HepG2 (cell line): ENCODE measurements around the gene PHF3. TPM values are rescaled to one million over a fixed set of nuclear protein-coding genes. Genes with fewer than 3 reads are reported as not detected.

Source experiments
- ATAC-seq: fragments of 200-7000 bp; cut with Tn5 transposase; 3 replicates; pipeline ENCODE4 v1.9.1; 2020; ENCODE audit warnings: mild to moderate bottlenecking, moderate library complexity
- BruUV-seq: library from RNA; stranded (reverse); fragments of 400-500 nt; replicated peaks from 2 replicates; lab custom pipeline; 2021; lab: Mats Ljungman, UMichigan
- CTCF ChIA-PET: fragments of 300-600 bp; formaldehyde crosslinking; extraction: SDS; loops from one replicate; lab custom pipeline; 2021; ENCODE audit warnings: low total read pairs, inconsistent platforms, low intra/inter-chr PET ratio; lab: Yijun Ruan, JAX
- POLR2A ChIA-PET: fragments of 350-600 bp; sonication (Branson Sonifier 250); formaldehyde crosslinking; loops from one replicate; lab custom pipeline; 2020; ENCODE audit warnings: antibody characterized with exemption, inconsistent platforms; lab: Yijun Ruan, JAX
- DNase-seq: peaks from one replicate; pipeline ENCODE4 v3.0.0-alpha.2; 2015; ENCODE audit warnings: low spot score
- FAIRE-seq: peaks from 3 replicates; lab custom pipeline; 2011; peaks lifted over from hg19 to GRCh38; lab: Jason Lieb, UNC
- H2AFZ ChIP-seq: one replicate; pipeline ENCODE4 v1.6.1; 2011; ENCODE audit warnings: low read length, inconsistent platforms
- H3K27ac ChIP-seq: fragments of 300-600 bp; 3 replicates; pipeline ENCODE4 v1.8.0; 2011; ENCODE audit warnings: mixed run types, mild to moderate bottlenecking, mixed read lengths, low read length, inconsistent platforms; ENCODE audit not compliant: insufficient read depth; ENCODE audit errors: extremely low read length
- H3K27me3 ChIP-seq, 2 experiments: fragments of 200-600 bp in 1 of 2; 2 replicates in 1 of 2; 3 replicates in 1 of 2; pipeline versions ENCODE4 v1.6.0 to v1.8.0; 2011; ENCODE audit warnings: low read length in 2 of 2, mild to moderate bottlenecking in 2 of 2, moderate library complexity in 2 of 2, inconsistent platforms in 1 of 2; ENCODE audit not compliant: insufficient read depth in 2 of 2, control insufficient read depth in 1 of 2
- H3K36me3 ChIP-seq, 2 experiments: fragments of 200-600 bp in 1 of 2; replicated peaks in 1 of 2; 2 replicates in 1 of 2; 3 replicates in 1 of 2; pipeline versions ENCODE4 v1.5.1 to v1.8.0; 2011; ENCODE audit warnings: low read length in 2 of 2, inconsistent platforms in 1 of 2; ENCODE audit not compliant: insufficient read depth in 2 of 2, control insufficient read depth in 1 of 2
- H3K4me1 ChIP-seq: 2 replicates; pipeline ENCODE4 v1.5.1; 2012; ENCODE audit warnings: low read length, inconsistent platforms; ENCODE audit not compliant: insufficient read depth
- H3K4me2 ChIP-seq: 2 replicates; pipeline ENCODE4 v1.6.0; 2011; ENCODE audit warnings: low read depth, low read length, inconsistent platforms
- H3K4me3 ChIP-seq, 3 experiments: fragments of 200-600 bp in 1 of 3; sonication (generic), shearing (Covaris generic) in 1 of 3; replicated peaks in 1 of 3; 2 replicates each; pipeline ENCODE4 v1.5.1; 2011 to 2016; ENCODE audit warnings: low read length in 3 of 3, inconsistent platforms in 2 of 3, low read depth in 2 of 3, mild to moderate bottlenecking in 2 of 3, control low read depth in 1 of 3, mixed read lengths in 1 of 3; ENCODE audit not compliant: insufficient read depth in 1 of 3
- H3K79me2 ChIP-seq: one replicate; pipeline ENCODE4 v1.6.1; 2011; ENCODE audit warnings: low read length, inconsistent platforms; ENCODE audit not compliant: insufficient read depth
- H3K9ac ChIP-seq: 2 replicates; pipeline ENCODE4 v1.6.0; 2011; ENCODE audit warnings: mild to moderate bottlenecking, low read depth, low read length, inconsistent platforms; ENCODE audit not compliant: insufficient read depth
- H3K9me3 ChIP-seq: 2 replicates; pipeline ENCODE4 v1.5.1; 2012; ENCODE audit warnings: mild to moderate bottlenecking, low read length
- H4K20me1 ChIP-seq: 2 replicates; pipeline ENCODE4 v1.6.0; 2011; ENCODE audit warnings: inconsistent platforms, mild to moderate bottlenecking, low read length, moderate library complexity; ENCODE audit not compliant: insufficient read depth
- ETV5 ChIP-seq: IDR thresholded peaks from 2 replicates; pipeline ENCODE4 v1.6.1; 2018; ENCODE audit warnings: missing biosample characterization, missing genetic modification reagents, inconsistent platforms, borderline replicate concordance
- EZH2 ChIP-seq: conservative IDR thresholded peaks from 2 replicates; pipeline ENCODE4 v1.6.1; 2012; ENCODE audit warnings: mild to moderate bottlenecking, low read depth, low read length, moderate library complexity
- HNRNPLL ChIP-seq: fragments of 200-400 bp; formaldehyde crosslinking; IDR thresholded peaks from 2 replicates; pipeline ENCODE4 v1.6.1; 2017; ENCODE audit warnings: mild to moderate bottlenecking, low read depth, low read length; ENCODE audit not compliant: poor library complexity, severe bottlenecking
- MAFF ChIP-seq: IDR thresholded peaks from 2 replicates; pipeline ENCODE4 v1.6.1; 2011; ENCODE audit warnings: low read depth, low read length, improper control_type of control experiment
- MAFK ChIP-seq, 2 experiments: IDR thresholded peaks in 1 of 2; conservative IDR thresholded peaks in 1 of 2; 2 replicates each; pipeline ENCODE4 v1.6.1; 2011; ENCODE audit warnings: improper control_type of control experiment in 2 of 2, low read length in 2 of 2
- ZNF224 ChIP-seq: sonication (generic); formaldehyde crosslinking; IDR thresholded peaks from 2 replicates; pipeline ENCODE4 v1.5.0; 2020; ENCODE audit warnings: mild to moderate bottlenecking, missing genetic modification reagents
- ZNF225 ChIP-seq: sonication (generic); formaldehyde crosslinking; IDR thresholded peaks from 2 replicates; pipeline ENCODE4 v1.4.0; 2020; ENCODE audit warnings: mild to moderate bottlenecking, missing genetic modification reagents
- ZNF274 ChIP-seq: sonication (generic); formaldehyde crosslinking; IDR thresholded peaks from 2 replicates; pipeline ENCODE4 v1.5.1; 2020; ENCODE audit warnings: mild to moderate bottlenecking, missing genetic modification reagents
- ZNF607 ChIP-seq: sonication (generic); formaldehyde crosslinking; IDR thresholded peaks from 2 replicates; pipeline ENCODE4 v1.5.1; 2020; ENCODE audit warnings: missing genetic modification reagents, mild to moderate bottlenecking, borderline replicate concordance
- WGBS: methylation state at CpG from one replicate; pipeline ENCODE4 v1.1.6; 2017; ENCODE audit warnings: low lambda C conversion rate; 5-methylcytosine and 5-hydroxymethylcytosine counted together
- in situ Hi-C: cut with HindIII; loops from 2 replicates; pipeline ENCODE4 v1.10.0; 2017; ENCODE audit warnings: low pct_unique_long_range_greater_than_20kb; ENCODE audit not compliant: extremely low pct_ligation_motif_present
- intact Hi-C: fragments of 100-400 bp; cut with micrococcal nuclease; formaldehyde crosslinking; loops from one replicate; pipeline ENCODE4 v1.10.0; 2022; ENCODE audit not compliant: unreplicated experiment
- polyA plus RNA-seq, 8 experiments: library from polyadenylated mRNA; depleted of rRNA in 3 of 8; stranded (reverse) in 7 of 8; unstranded in 1 of 8; fragments of >200 nt; fragmentation: Illumina TruSeq in 4 of 8; extraction: Trizol in 4 of 8; gene quantifications; 2 replicates each; pipeline versions ENCODE4 v1.2.1 to v1.2.3, GENCODE V29; 2011 to 2016; ENCODE audit warnings: low read depth in 4 of 8, missing spikeins in 1 of 8, mixed read lengths in 1 of 8; ENCODE audit not compliant: insufficient read depth in 1 of 8
- total RNA-seq, 5 experiments: library from RNA; depleted of rRNA; stranded (reverse); fragments of >200 nt; fragmentation: Illumina TruSeq; extraction: Trizol; gene quantifications; 2 replicates each; pipeline ENCODE4 v1.2.3, GENCODE V29; 2016; ENCODE audit warnings: low read depth in 1 of 5
- TF ChIP-seq, protein P1 (sequence below): sonication (generic); formaldehyde crosslinking; IDR thresholded peaks from 2 replicates; pipeline ENCODE4 v1.5.0; 2020; ENCODE audit warnings: missing genetic modification reagents
- TF ChIP-seq, protein P2 (sequence below): sonication (generic); formaldehyde crosslinking; IDR thresholded peaks from 2 replicates; pipeline ENCODE4 v1.5.1; 2020; ENCODE audit warnings: mild to moderate bottlenecking, moderate library complexity, missing genetic modification reagents

The PHF3 gene
- total and polyA plus RNA-seq, 2 of the 13 experiments (the other 11 are each of a cell fraction or from before 2014, with no cell fraction given) = 19.8 to 70.4 TPM

DNA sequence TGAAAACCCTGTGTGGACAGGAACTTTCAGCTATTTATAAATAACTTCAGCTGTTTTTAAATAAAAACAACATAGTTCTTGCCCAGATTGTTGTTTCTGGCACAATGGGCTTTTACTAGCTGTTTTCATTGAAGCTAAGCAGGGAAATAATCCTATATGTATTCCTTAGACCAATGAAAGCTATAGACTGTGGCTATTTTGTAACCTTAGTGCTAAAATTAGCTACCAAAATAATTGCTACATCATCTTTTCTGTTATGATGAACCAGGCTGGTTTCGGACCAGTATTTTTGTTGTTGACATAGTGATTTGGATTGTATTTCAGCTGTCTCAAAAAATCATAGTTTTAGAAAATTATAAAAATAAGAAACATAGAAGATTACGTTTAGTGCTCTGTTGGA is 13.7 kb downstream of the PHF3 start:
- Histone ChIP-seq H3K4me3 (no peak overlapping the region), H3K79me2 (peaks cover 100% of the 10 kb centered on the region), H3K27ac (no peak overlapping the region), H3K4me1 (peaks cover 27% of the 10 kb centered on the region), H3K4me2 (no peak overlapping the region), H3K9ac (no peak overlapping the region), H3K36me3 (peaks cover 3 to 4% of the 10 kb centered on the region in 2 experiments; a peak in 3 of 5 replicates), H3K9me3 (no peaks in the 10 kb centered on the region), H2AFZ (no peak overlapping the region), H4K20me1 (peaks cover 87% of the 10 kb centered on the region), H3K27me3 (no peaks in the 10 kb centered on the region)
- 97% methylated on average over 2 of the region's 2 CpGs for WGBS
- CTCF ChIA-PET = no interaction called here
- no peak for ATAC-seq
- no TSS peak for BruUV-seq
- no peak for FAIRE-seq
- intact Hi-C loops (no loop called here), in situ Hi-C loops (no loop called here)
- POLR2A ChIA-PET = interaction anchor here (1.5 kb wide), 1 partner anchor 14 kb away, joined by 8 read pairs; the partner anchor contains the start of gene PHF3
- TF ChIP-seq EZH2 = no peak
- TF ChIP-seq MAFK (conservative IDR thresholded peaks at IDR 0.05 in 1 of 2, IDR thresholded peaks at IDR 0.05 in 1 of 2; ENCODE audit: low read length in 2 of 2) = peak; percentile 13 to 53; a peak in 2 of 4 replicates
- no peak for TF ChIP-seq ZNF607 (CRISPR knock-in tag)
- TF ChIP-seq ZNF225 (CRISPR knock-in tag) = no peak
- TF ChIP-seq, protein P1, sequence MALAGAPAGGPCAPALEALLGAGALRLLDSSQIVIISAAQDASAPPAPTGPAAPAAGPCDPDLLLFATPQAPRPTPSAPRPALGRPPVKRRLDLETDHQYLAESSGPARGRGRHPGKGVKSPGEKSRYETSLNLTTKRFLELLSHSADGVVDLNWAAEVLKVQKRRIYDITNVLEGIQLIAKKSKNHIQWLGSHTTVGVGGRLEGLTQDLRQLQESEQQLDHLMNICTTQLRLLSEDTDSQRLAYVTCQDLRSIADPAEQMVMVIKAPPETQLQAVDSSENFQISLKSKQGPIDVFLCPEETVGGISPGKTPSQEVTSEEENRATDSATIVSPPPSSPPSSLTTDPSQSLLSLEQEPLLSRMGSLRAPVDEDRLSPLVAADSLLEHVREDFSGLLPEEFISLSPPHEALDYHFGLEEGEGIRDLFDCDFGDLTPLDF (CRISPR knock-in tag) = no peak
- TF ChIP-seq, protein P2, sequence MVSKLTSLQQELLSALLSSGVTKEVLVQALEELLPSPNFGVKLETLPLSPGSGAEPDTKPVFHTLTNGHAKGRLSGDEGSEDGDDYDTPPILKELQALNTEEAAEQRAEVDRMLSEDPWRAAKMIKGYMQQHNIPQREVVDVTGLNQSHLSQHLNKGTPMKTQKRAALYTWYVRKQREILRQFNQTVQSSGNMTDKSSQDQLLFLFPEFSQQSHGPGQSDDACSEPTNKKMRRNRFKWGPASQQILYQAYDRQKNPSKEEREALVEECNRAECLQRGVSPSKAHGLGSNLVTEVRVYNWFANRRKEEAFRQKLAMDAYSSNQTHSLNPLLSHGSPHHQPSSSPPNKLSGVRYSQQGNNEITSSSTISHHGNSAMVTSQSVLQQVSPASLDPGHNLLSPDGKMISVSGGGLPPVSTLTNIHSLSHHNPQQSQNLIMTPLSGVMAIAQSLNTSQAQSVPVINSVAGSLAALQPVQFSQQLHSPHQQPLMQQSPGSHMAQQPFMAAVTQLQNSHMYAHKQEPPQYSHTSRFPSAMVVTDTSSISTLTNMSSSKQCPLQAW (CRISPR knock-in tag) = no peak
- 0 out of 2 replicates have a peak, but pooled peaks have one; percentile 32 for TF ChIP-seq MAFF
- TF ChIP-seq ETV5 = no peak
- no peak for TF ChIP-seq ZNF224
- no peak for TF ChIP-seq ZNF274 (CRISPR knock-in tag)
- no peak for TF ChIP-seq HNRNPLL
- DNase-seq = no peak
